Gastroesophageal sphincter (tissue), 4 donors: ENCODE data around the gene FBXW4. TPM values are rescaled to one million over a fixed set of nuclear protein-coding genes. Genes with fewer than 3 reads are reported as not detected.

Experiments used
- ATAC-seq: fragments of 150-250 bp; one replicate; pipeline ENCODE4 v1.9.1; 2016; ENCODE audit warnings: mild to moderate bottlenecking, moderate library complexity
- H3K27ac ChIP-seq, 4 donors: fragments of 200-600 bp; sonication (generic) in 3 of 4; 1 replicate in 3 of 4; 2 replicates in 1 of 4; pipeline ENCODE4 v1.5.1; 2016 to 2019
- H3K27me3 ChIP-seq: fragments of 200-600 bp; sonication (generic); one replicate; pipeline ENCODE4 v1.5.1; 2019
- H3K36me3 ChIP-seq, 2 donors: fragments of 200-600 bp; sonication (generic); one replicate each; pipeline ENCODE4 v1.5.1; 2019; ENCODE audit warnings: control low read depth in 1 of 2
- H3K4me1 ChIP-seq, 3 donors: fragments of 200-600 bp; sonication (generic); 1 replicate in 2 of 3; 2 replicates in 1 of 3; pipeline ENCODE4 v1.5.1; 2016 to 2019; ENCODE audit warnings: control low read depth in 2 of 3
- H3K4me3 ChIP-seq, 2 donors: fragments of 200-600 bp; sonication (generic); one replicate each; pipeline ENCODE4 v1.5.1; 2019; ENCODE audit warnings: mild to moderate bottlenecking in 1 of 2, moderate library complexity in 1 of 2
- H3K9me3 ChIP-seq, 3 donors: fragments of 200-600 bp; sonication (generic); one replicate each; pipeline ENCODE4 v1.5.1; 2017 to 2019; ENCODE audit warnings: control low read depth in 2 of 3
- EP300 ChIP-seq: sonication (generic); formaldehyde crosslinking; IDR thresholded peaks from one replicate; pipeline ENCODE4 v1.6.1; 2017; ENCODE audit warnings: antibody characterized with exemption, mild to moderate bottlenecking
- POLR2A ChIP-seq, 2 donors: fragments of 450-650 bp; IDR thresholded peaks; one replicate each; pipeline ENCODE4 v1.6.1; 2017; ENCODE audit warnings: antibody characterized with exemption in 2 of 2, mild to moderate bottlenecking in 2 of 2, moderate library complexity in 1 of 2
- POLR2AphosphoS5 ChIP-seq: sonication (generic); formaldehyde crosslinking; IDR thresholded peaks from one replicate; pipeline ENCODE4 v1.6.1; 2017; ENCODE audit warnings: antibody characterized with exemption
- WGBS, 2 donors: methylation state at CpG; one replicate each; pipeline ENCODE4 v1.1.5; 2018; ENCODE audit warnings: low coverage in 1 of 2; 5-methylcytosine and 5-hydroxymethylcytosine counted together
- total RNA-seq, 4 donors: library from RNA; depleted of rRNA; stranded (reverse); fragments of >200 nt; gene quantifications; one replicate each; pipeline ENCODE4 v1.1.0, GENCODE V29; 2016
- TF ChIP-seq, protein P1 (sequence below), 4 experiments: fragments of 200-600 bp in 2 of 4; fragments of 450-650 bp in 2 of 4; sonication (generic) in 1 of 4; IDR thresholded peaks; one replicate each; pipeline ENCODE4 v1.5.1; 2017 to 2019; ENCODE audit warnings: antibody characterized with exemption in 4 of 4, mild to moderate bottlenecking in 2 of 4, moderate library complexity in 2 of 4

Gene FBXW4
- total RNA-seq, 4 donors from 2014 or later = 85.4 to 131 (median 112) TPM

DNA sequence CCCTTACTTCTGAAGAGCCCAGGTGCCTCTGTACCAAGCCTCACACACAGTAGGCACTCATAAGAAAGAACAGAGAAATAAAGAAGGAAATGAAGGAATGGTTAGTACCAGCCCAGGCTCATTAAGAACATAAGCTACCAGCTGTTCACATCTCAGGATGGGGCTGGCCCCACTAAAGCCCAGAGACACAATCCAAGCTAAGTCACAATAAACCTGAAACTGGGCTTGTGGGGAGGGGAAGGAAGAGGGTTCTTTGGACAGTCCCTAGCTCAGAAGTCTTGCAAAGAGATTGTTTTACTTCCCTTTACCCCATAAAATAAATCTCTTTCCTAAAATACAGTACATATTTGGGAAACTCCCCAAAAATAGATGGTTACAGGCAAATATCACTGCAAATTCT lies 24.3 kb downstream of the FBXW4 start:
- Histone ChIP-seq H3K4me1 (no peaks in the 10 kb centered on the region), H3K9me3 (no peaks in the 10 kb centered on the region), H3K4me3 (no peak overlapping the region), H3K27ac (no peak overlapping the region), H3K36me3 (peaks cover 12 to 100% of the 10 kb centered on the region in 2 donors), H3K27me3 (no peaks in the 10 kb centered on the region)
- no peak for ATAC-seq
- TF ChIP-seq, protein P1, sequence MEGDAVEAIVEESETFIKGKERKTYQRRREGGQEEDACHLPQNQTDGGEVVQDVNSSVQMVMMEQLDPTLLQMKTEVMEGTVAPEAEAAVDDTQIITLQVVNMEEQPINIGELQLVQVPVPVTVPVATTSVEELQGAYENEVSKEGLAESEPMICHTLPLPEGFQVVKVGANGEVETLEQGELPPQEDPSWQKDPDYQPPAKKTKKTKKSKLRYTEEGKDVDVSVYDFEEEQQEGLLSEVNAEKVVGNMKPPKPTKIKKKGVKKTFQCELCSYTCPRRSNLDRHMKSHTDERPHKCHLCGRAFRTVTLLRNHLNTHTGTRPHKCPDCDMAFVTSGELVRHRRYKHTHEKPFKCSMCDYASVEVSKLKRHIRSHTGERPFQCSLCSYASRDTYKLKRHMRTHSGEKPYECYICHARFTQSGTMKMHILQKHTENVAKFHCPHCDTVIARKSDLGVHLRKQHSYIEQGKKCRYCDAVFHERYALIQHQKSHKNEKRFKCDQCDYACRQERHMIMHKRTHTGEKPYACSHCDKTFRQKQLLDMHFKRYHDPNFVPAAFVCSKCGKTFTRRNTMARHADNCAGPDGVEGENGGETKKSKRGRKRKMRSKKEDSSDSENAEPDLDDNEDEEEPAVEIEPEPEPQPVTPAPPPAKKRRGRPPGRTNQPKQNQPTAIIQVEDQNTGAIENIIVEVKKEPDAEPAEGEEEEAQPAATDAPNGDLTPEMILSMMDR (IDR thresholded peaks at IDR 0.05) = no peak
- TF ChIP-seq EP300 = no peak
- no peak for TF ChIP-seq POLR2A (IDR thresholded peaks at IDR 0.05)
- TF ChIP-seq POLR2AphosphoS5 = no peak

DNA sequence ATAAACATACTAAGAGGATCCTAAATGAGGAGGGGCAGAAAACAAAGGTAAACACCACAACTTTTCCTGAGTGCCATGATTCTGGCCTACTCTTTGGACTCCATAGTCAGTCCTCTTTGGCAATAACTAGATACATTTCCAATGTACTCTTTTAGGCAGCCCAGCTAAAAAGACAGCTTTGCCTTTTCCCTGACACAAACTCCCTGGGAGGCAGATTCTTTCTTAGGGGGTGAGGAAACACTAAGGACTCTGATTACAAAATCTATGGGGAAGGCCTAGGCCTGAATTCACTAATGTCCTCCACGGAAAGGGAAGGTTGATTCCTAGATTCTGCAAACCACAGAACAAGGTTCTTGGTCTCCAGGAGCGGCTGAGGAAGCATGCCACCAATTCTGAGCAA lies 25.8 kb downstream of the FBXW4 start:
- H3K27me3 ChIP-seq = no peaks in the 10 kb centered on the region
- WGBS, 2 donors = 100% methylated on average over 1 of the region's 2 CpGs; no CpG with 5 or more reads in 1 of the 2 donors
- no peak overlapping the region for H3K27ac ChIP-seq
- no peak for ATAC-seq
- no peak overlapping the region for H3K4me3 ChIP-seq
- no peak for TF ChIP-seq POLR2AphosphoS5
- TF ChIP-seq, protein P1 (IDR thresholded peaks at IDR 0.05) = no peak
- no peak for TF ChIP-seq POLR2A (IDR thresholded peaks at IDR 0.05)
- no peak for TF ChIP-seq EP300
- no peaks in the 10 kb centered on the region for H3K4me1 ChIP-seq
- H3K36me3 ChIP-seq = peaks cover 16 to 100% of the 10 kb centered on the region in 2 donors
- H3K9me3 ChIP-seq = no peaks in the 10 kb centered on the region

DNA sequence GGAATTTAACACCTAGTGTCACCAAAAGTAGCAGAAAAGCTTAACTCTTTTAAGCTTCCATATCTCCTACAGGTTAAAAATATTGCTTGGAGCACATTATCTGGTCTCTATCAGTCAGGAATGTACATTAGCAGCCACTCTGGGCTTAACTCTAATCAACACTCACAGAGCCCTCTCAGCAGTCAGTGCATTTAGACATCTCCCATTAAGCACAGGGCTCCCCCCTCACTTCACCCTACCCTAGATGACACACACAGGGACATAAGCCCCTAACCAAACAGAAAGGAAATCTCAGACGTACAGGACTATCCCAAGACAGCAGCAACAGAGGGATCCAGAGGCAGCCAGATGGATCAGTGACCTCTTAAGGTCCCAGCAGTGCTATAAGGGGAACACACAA lies 26.4 kb downstream of the FBXW4 start:
- ATAC-seq = no peak
- WGBS, 2 donors = no CpG with 5 or more reads among the region's 1 CpG
- Histone ChIP-seq H3K27ac (no peak overlapping the region), H3K4me3 (no peak overlapping the region), H3K4me1 (no peaks in the 10 kb centered on the region), H3K27me3 (no peaks in the 10 kb centered on the region), H3K9me3 (no peaks in the 10 kb centered on the region), H3K36me3 (peaks cover 16 to 100% of the 10 kb centered on the region in 2 donors)
- TF ChIP-seq POLR2A (IDR thresholded peaks at IDR 0.05) (no peak), POLR2AphosphoS5 (no peak), EP300 (no peak)
- TF ChIP-seq, protein P1 (IDR thresholded peaks at IDR 0.05) = no peak

DNA sequence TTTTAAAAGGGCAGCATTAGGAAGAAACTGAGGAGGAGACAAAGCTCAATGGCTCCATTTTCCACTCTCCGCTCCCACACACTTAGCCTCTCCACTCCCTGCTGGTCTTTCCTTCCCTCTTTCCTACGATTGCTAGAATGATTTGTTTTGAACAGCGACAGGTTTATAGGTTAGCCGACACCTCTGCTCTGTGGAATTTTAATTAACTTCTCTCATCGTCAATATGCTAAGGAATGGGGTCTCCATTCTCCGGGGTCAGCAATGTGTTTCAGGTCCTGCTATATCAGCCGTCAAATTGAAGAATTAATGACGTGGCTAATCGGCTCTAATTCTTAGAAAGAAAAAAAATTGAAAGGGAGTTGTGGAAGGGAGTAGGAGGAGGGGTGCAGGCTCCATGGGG lies 28.9 kb downstream of the FBXW4 start:
- H3K4me1 ChIP-seq = no peaks in the 10 kb centered on the region
- no peak for ATAC-seq
- TF ChIP-seq POLR2AphosphoS5 (no peak), POLR2A (IDR thresholded peaks at IDR 0.05) (no peak), EP300 (no peak)
- TF ChIP-seq, protein P1 (IDR thresholded peaks at IDR 0.05) = no peak
- H3K27me3 ChIP-seq = no peaks in the 10 kb centered on the region
- no peak overlapping the region for H3K4me3 ChIP-seq
- WGBS, 2 donors = 53 to 60% methylated on average over 6 to 9 of the region's 9 CpGs
- H3K36me3 ChIP-seq = peaks cover 13 to 100% of the 10 kb centered on the region in 2 donors
- no peak overlapping the region for H3K27ac ChIP-seq
- H3K9me3 ChIP-seq = no peaks in the 10 kb centered on the region

DNA sequence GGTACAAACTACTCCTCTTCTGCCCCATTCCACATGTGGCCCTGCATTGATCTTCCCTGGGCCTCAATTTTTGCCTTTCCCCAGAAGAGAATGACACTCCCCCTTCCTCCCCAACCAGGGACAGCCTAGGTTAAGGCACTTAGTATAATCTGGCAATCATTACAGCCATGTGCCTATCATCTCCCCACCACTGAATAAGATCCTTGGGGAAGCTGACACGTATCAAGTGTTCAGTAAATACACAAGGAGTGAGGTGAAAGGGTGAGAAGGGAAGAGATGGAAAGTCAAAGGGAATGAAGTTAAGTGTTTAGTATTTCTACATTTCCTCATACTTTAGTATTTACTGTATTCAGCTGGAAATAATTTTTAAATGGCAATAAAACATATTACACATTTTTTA lies 31.9 kb downstream of the FBXW4 start:
- TF ChIP-seq POLR2A (IDR thresholded peaks at IDR 0.05) (no peak), EP300 (no peak), POLR2AphosphoS5 (no peak)
- TF ChIP-seq, protein P1 (IDR thresholded peaks at IDR 0.05) = no peak
- no peaks in the 10 kb centered on the region for H3K4me1 ChIP-seq
- no peak for ATAC-seq
- H3K27ac ChIP-seq = no peak overlapping the region
- H3K9me3 ChIP-seq = no peaks in the 10 kb centered on the region
- peaks cover 4 to 100% of the 10 kb centered on the region in 2 donors for H3K36me3 ChIP-seq
- H3K4me3 ChIP-seq = no peak overlapping the region
- whole genome bisulfite sequencing, 2 donors = 67 to 91% methylated on average over 1 of the region's 1 CpG
- no peaks in the 10 kb centered on the region for H3K27me3 ChIP-seq
